Measurements from ENCODE around the gene SLC43A3. TPM values are rescaled to one million over a fixed set of nuclear protein-coding genes. Genes with fewer than 3 reads are reported as not detected.

SLC43A3 gene
- total and polyA plus RNA-seq, 9 of the 15 experiments (the other 6 are each of a cell fraction or from before 2014, with no cell fraction given): 63.7 to 281 (median 139) TPM

- TF ChIP-seq ASH1L (IDR thresholded peaks at IDR 0.05; ENCODE audit: borderline replicate concordance, low read depth, partially characterized antibody): no peak
- TF ChIP-seq HIVEP1 (CRISPR knock-in tag; IDR thresholded peaks at IDR 0.05): peak; percentile 76; the same call in 1 of the 2 replicates
- TF ChIP-seq LEF1 (IDR thresholded peaks at IDR 0.05): peak; percentile 97
- peak; percentile 92 for TF ChIP-seq EP400 (IDR thresholded peaks at IDR 0.05)
- no peak for TF ChIP-seq BRCA1 (IDR thresholded peaks at IDR 0.05)
- TF ChIP-seq BRCA1 (CRISPR knock-in tag; IDR thresholded peaks at IDR 0.05): no peak
- no peak for TF ChIP-seq CAMTA2 (CRISPR knock-in tag; conservative IDR thresholded peaks at IDR 0.05)
- TF ChIP-seq NFYB (IDR thresholded peaks at IDR 0.05; ENCODE audit: extremely low read depth, insufficient read length): peak; percentile 50
- TF ChIP-seq HDAC1 (IDR thresholded peaks at IDR 0.05): peak; percentile 75 to 98; a peak in 3 of 4 replicates
- no peak for TF ChIP-seq CTCFL (IDR thresholded peaks at IDR 0.05; ENCODE audit: borderline replicate concordance, insufficient read depth, low read depth, low read length, poor library complexity, severe bottlenecking)
- TF ChIP-seq NR2C1 (IDR thresholded peaks at IDR 0.05): peak; percentile 44; the same call in 1 of the 2 replicates
- TF ChIP-seq NR2C1 (tag; IDR thresholded peaks at IDR 0.05): peak; percentile 31; the same call in 1 of the 2 replicates
- peak; percentile 97 for TF ChIP-seq KDM1A (IDR thresholded peaks at IDR 0.05)
- peak in 2 of 3 experiments; percentile 44 to 48 for TF ChIP-seq YY1 (IDR thresholded peaks at IDR 0.05; ENCODE audit: borderline replicate concordance in 1 of 3, control insufficient read depth in 1 of 3, extremely low read depth in 1 of 3, insufficient read depth in 3 of 3, insufficient read length in 1 of 3, insufficient replicate concordance in 2 of 3, low read depth in 1 of 3, low read length in 2 of 3)
- TF ChIP-seq STAT5A (IDR thresholded peaks at IDR 0.05; ENCODE audit: borderline replicate concordance, low read length): peak; percentile 96
- TF ChIP-seq MEF2D (tag; conservative IDR thresholded peaks at IDR 0.05; ENCODE audit: low read depth): 0 out of 2 replicates have a peak, but pooled peaks have one; percentile 39
- TF ChIP-seq TSHZ1 (CRISPR knock-in tag; IDR thresholded peaks at IDR 0.05): no peak
- no peak for TF ChIP-seq SNAPC5 (CRISPR knock-in tag; IDR thresholded peaks at IDR 0.05)
- TF ChIP-seq NR1H2 (CRISPR knock-in tag; IDR thresholded peaks at IDR 0.05): peak; percentile 52; the same call in 1 of the 2 replicates
- TF ChIP-seq FIP1L1 (IDR thresholded peaks at IDR 0.05; ENCODE audit: low read depth, low read length, poor library complexity, severe bottlenecking): no peak
- no peak for TF ChIP-seq ZNF140 (CRISPR knock-in tag; IDR thresholded peaks at IDR 0.05)
- no peak for TF ChIP-seq MCM7 (IDR thresholded peaks at IDR 0.05)
- TF ChIP-seq ZNF197 (CRISPR knock-in tag; IDR thresholded peaks at IDR 0.05; ENCODE audit: low read depth): no peak
Observed at GRCh38 chr11:57424792-57425564, 1.9 kb downstream of the SLC43A3 start (continued).

Data from K562 (cell line).